SW 1271 (cell line): ENCODE data around the gene IGF1R.
A peak's percentile ranks its signal among the peaks of the same experiment; 100 is the strongest.

Experiments
- DNase-seq, 2 experiments: peaks; one replicate each; lab custom pipeline; 2025; lab: John Stamatoyannopoulos, UW

The IGF1R gene

GRCh38 chr15:98796685-98797357 lies 148.5 kb downstream of the IGF1R start:
- DNase-seq: no peak

- no peak for DNase-seq
These were observed 150.1 kb downstream of the IGF1R start for GRCh38 chr15:98798375-98798893.

- DNase-seq: peak in 1 of 2 experiments; percentile 56
These were observed 151.4 kb downstream of the IGF1R start for GRCh38 chr15:98799461-98800390.

- DNase-seq: peak; percentile 27 to 92
These were observed 152.3 kb downstream of the IGF1R start for GRCh38 chr15:98800437-98801233.

- no peak for DNase-seq
These were observed 152.9 kb downstream of the IGF1R start for GRCh38 chr15:98801234-98801561.

- DNase-seq: no peak
These were observed 153.8 kb downstream of the IGF1R start for GRCh38 chr15:98802187-98802586.

- peak in 1 of 2 experiments; percentile 35 for DNase-seq
These were observed 155.1 kb downstream of the IGF1R start for GRCh38 chr15:98803228-98804056.

GRCh38 chr15:98804057-98804380 lies 155.7 kb downstream of the IGF1R start:
- peak in 1 of 2 experiments; percentile 16 for DNase-seq

- DNase-seq: peak in 1 of 2 experiments; percentile 26
These were observed 157.3 kb downstream of the IGF1R start for GRCh38 chr15:98805434-98806274.

GRCh38 chr15:98806275-98806895 lies 158.0 kb downstream of the IGF1R start:
- DNase-seq: no peak

- DNase-seq: no peak
These were observed 158.9 kb downstream of the IGF1R start for GRCh38 chr15:98807262-98807661.

- no peak for DNase-seq
These were observed 160.9 kb downstream of the IGF1R start for GRCh38 chr15:98809273-98809672.

GRCh38 chr15:98812716-98813446 lies 164.5 kb downstream of the IGF1R start:
- DNase-seq: no peak

- DNase-seq: no peak
These were observed 165.6 kb downstream of the IGF1R start for GRCh38 chr15:98813951-98814350.

- DNase-seq: no peak
These were observed 166.9 kb downstream of the IGF1R start for GRCh38 chr15:98815207-98815606.

GRCh38 chr15:98817745-98818144 lies 169.4 kb downstream of the IGF1R start:
- DNase-seq: no peak

GRCh38 chr15:98823012-98823458 lies 174.7 kb downstream of the IGF1R start:
- DNase-seq: no peak

GRCh38 chr15:98823616-98824015 lies 175.3 kb downstream of the IGF1R start:
- no peak for DNase-seq

GRCh38 chr15:98824595-98824994 lies 176.3 kb downstream of the IGF1R start:
- no peak for DNase-seq
